ENCODE data around the gene PARD3B. TPM values are rescaled to one million over a fixed set of nuclear protein-coding genes. Genes with fewer than 3 reads are reported as not detected.

Gene PARD3B
- polyA plus RNA-seq, 3 donors: not detected

GRCh38 chr2:205405194-205405593 lies 859.9 kb downstream of the PARD3B start:
- DNase-seq: no peak
- Mint-ChIP-seq H3K4me3 (no peak overlapping the region), H3K4me1 (no peaks in the 10 kb centered on the region), H3K36me3 (no peaks in the 10 kb centered on the region), H3K9me3 (peaks cover 0 to 5% (median 0%) of the 10 kb centered on the region in 7 donors), H3K27me3 (ENCODE audit: low read depth in 3 of 3) (no peaks in the 10 kb centered on the region), H3K27ac (no peak overlapping the region)
- Histone ChIP-seq H3K4me1 (ENCODE audit: control insufficient read depth in 1 of 2, insufficient read depth in 2 of 2, low read length in 2 of 2) (no peaks in the 10 kb centered on the region), H3K36me3 (replicated peaks in 1 of 2; ENCODE audit: control insufficient read depth in 1 of 2, insufficient read depth in 2 of 2, low read length in 2 of 2) (no peaks in the 10 kb centered on the region), H3K27me3 (ENCODE audit: control insufficient read depth in 2 of 2, insufficient read depth in 2 of 2, low read length in 2 of 2) (no peaks in the 10 kb centered on the region), H3K9ac (ENCODE audit: insufficient read depth, low read length, poor library complexity, severe bottlenecking) (no peak overlapping the region), H3K9me3 (replicated peaks in 1 of 2; ENCODE audit: control insufficient read depth in 1 of 2, insufficient read depth in 1 of 2, low read length in 2 of 2) (no peaks in the 10 kb centered on the region), H3K27ac (ENCODE audit: low read depth in 1 of 2, low read length in 2 of 2) (no peak overlapping the region), H4K20me1 (ENCODE audit: insufficient read depth, low read length) (no peaks in the 10 kb centered on the region), H3K79me2 (ENCODE audit: insufficient read depth, low read length) (no peaks in the 10 kb centered on the region), H3K4me3 (replicated peaks in 1 of 3; ENCODE audit: low read depth in 2 of 3, low read length in 3 of 3) (no peak overlapping the region), H3K4me2 (replicated peaks; ENCODE audit: extremely low read depth, low read length, poor library complexity, severe bottlenecking) (no peak overlapping the region), H2AFZ (ENCODE audit: insufficient read depth, low read depth, low read length, poor library complexity, severe bottlenecking) (no peak overlapping the region)
- no peak for TF ChIP-seq CTCF (IDR thresholded peaks at IDR 0.05)
- intact Hi-C loops (cut with micrococcal nuclease): no loop called here
- WGBS (ENCODE audit: insufficient coverage): no CpG with 5 or more reads among the region's 1 CpG

GRCh38 chr2:205405752-205406151 lies 860.5 kb downstream of the PARD3B start:
- Mint-ChIP-seq H3K9me3 (peaks cover 0 to 3% (median 0%) of the 10 kb centered on the region in 7 donors), H3K4me3 (no peak overlapping the region), H3K27ac (no peak overlapping the region), H3K27me3 (ENCODE audit: low read depth in 3 of 3) (no peaks in the 10 kb centered on the region), H3K36me3 (no peaks in the 10 kb centered on the region), H3K4me1 (no peaks in the 10 kb centered on the region)
- no peaks in the 10 kb centered on the region for H3K9me3 ChIP-seq (replicated peaks in 1 of 2; ENCODE audit: control insufficient read depth in 1 of 2, insufficient read depth in 1 of 2, low read length in 2 of 2)
- H3K36me3 ChIP-seq (replicated peaks in 1 of 2; ENCODE audit: control insufficient read depth in 1 of 2, insufficient read depth in 2 of 2, low read length in 2 of 2): no peaks in the 10 kb centered on the region
- no peak overlapping the region for H3K4me2 ChIP-seq (replicated peaks; ENCODE audit: extremely low read depth, low read length, poor library complexity, severe bottlenecking)
- no peak overlapping the region for H3K9ac ChIP-seq (ENCODE audit: insufficient read depth, low read length, poor library complexity, severe bottlenecking)
- H3K27ac ChIP-seq (ENCODE audit: low read depth in 1 of 2, low read length in 2 of 2): no peak overlapping the region
- H2AFZ ChIP-seq (ENCODE audit: insufficient read depth, low read depth, low read length, poor library complexity, severe bottlenecking): no peak overlapping the region
- intact Hi-C loops (cut with micrococcal nuclease): no loop called here
- WGBS (ENCODE audit: insufficient coverage): no CpG with 5 or more reads among the region's 3 CpGs
- no peaks in the 10 kb centered on the region for H3K4me1 ChIP-seq (ENCODE audit: control insufficient read depth in 1 of 2, insufficient read depth in 2 of 2, low read length in 2 of 2)
- no peaks in the 10 kb centered on the region for H3K79me2 ChIP-seq (ENCODE audit: insufficient read depth, low read length)
- H4K20me1 ChIP-seq (ENCODE audit: insufficient read depth, low read length): no peaks in the 10 kb centered on the region
- no peaks in the 10 kb centered on the region for H3K27me3 ChIP-seq (ENCODE audit: control insufficient read depth in 2 of 2, insufficient read depth in 2 of 2, low read length in 2 of 2)
- no peak overlapping the region for H3K4me3 ChIP-seq (replicated peaks in 1 of 3; ENCODE audit: low read depth in 2 of 3, low read length in 3 of 3)
- no peak for DNase-seq
- TF ChIP-seq CTCF (IDR thresholded peaks at IDR 0.05): no peak

All from CD14-positive monocyte (primary cell).